Measurements from ENCODE around the gene RELN.

- no peak for TF ChIP-seq CTCF (IDR thresholded peaks at IDR 0.05 in 4 of 5, conservative IDR thresholded peaks at IDR 0.05 in 1 of 5)
- TF ChIP-seq POLR2A (IDR thresholded peaks at IDR 0.05) = no peak
Measured at GRCh38 chr7:103437623-103438022, 551.8 kb downstream of the RELN start.

All from gastrocnemius medialis (tissue), 4 donors.